Lower leg skin (tissue), 3 donors: ENCODE data around the gene FKBP5.

ENCODE experiments used
- POLR2A ChIP-seq, 2 donors: fragments of 450-650 bp; IDR thresholded peaks; one replicate each; pipeline ENCODE4 v1.6.1; 2016 to 2017; ENCODE audit warnings: antibody characterized with exemption in 2 of 2, mild to moderate bottlenecking in 1 of 2, moderate library complexity in 1 of 2
- TF ChIP-seq, protein P1 (sequence below), 3 donors: fragments of 450-650 bp; IDR thresholded peaks; one replicate each; pipeline ENCODE4 v1.5.1; 2016; ENCODE audit warnings: antibody characterized with exemption in 3 of 3, mild to moderate bottlenecking in 3 of 3, moderate library complexity in 2 of 3

DNA sequence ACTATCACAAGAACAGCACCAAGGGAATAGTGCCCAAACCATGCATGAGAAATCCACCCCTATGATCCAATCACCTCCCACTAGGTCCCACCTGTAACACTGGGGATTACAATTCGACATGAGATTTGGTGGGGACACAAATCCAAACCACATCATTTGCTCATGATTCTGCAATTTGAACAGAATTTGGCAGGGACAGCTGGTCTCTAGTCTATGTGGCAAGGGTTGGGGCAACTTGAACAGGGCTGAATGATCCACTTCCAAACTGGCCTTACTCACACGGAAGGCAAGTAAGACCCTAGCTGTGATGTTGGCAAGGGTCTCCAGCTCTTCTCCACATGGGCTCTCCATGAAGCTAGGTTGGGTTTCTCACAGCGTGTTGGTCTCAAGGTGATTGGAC, 10.1 kb upstream of the FKBP5 start:
- no peak for TF ChIP-seq POLR2A (IDR thresholded peaks at IDR 0.05)
- TF ChIP-seq, protein P1, sequence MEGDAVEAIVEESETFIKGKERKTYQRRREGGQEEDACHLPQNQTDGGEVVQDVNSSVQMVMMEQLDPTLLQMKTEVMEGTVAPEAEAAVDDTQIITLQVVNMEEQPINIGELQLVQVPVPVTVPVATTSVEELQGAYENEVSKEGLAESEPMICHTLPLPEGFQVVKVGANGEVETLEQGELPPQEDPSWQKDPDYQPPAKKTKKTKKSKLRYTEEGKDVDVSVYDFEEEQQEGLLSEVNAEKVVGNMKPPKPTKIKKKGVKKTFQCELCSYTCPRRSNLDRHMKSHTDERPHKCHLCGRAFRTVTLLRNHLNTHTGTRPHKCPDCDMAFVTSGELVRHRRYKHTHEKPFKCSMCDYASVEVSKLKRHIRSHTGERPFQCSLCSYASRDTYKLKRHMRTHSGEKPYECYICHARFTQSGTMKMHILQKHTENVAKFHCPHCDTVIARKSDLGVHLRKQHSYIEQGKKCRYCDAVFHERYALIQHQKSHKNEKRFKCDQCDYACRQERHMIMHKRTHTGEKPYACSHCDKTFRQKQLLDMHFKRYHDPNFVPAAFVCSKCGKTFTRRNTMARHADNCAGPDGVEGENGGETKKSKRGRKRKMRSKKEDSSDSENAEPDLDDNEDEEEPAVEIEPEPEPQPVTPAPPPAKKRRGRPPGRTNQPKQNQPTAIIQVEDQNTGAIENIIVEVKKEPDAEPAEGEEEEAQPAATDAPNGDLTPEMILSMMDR (IDR thresholded peaks at IDR 0.05): no peak
